Parathyroid adenoma (tissue), 2 donors: ENCODE data around the gene R3HDM1.

Experiments used
- H2AFZ ChIP-seq: fragments of 300-600 bp; sonication (generic); one replicate; pipeline ENCODE4 v1.7.0; 2017; ENCODE audit warnings: antibody characterized with exemption, mild to moderate bottlenecking
- H3K27ac ChIP-seq: fragments of 300-600 bp; sonication (generic); one replicate; pipeline ENCODE4 v1.7.0; 2017
- H3K27me3 ChIP-seq: fragments of 300-600 bp; sonication (generic); one replicate; pipeline ENCODE4 v1.7.0; 2017; ENCODE audit warnings: low read length; ENCODE audit not compliant: control insufficient read depth, insufficient read depth
- H3K36me3 ChIP-seq: fragments of 300-600 bp; sonication (generic); one replicate; pipeline ENCODE4 v1.7.0; 2017; ENCODE audit warnings: low read length; ENCODE audit not compliant: control insufficient read depth, insufficient read depth
- H3K4me1 ChIP-seq: fragments of 300-600 bp; sonication (generic); one replicate; pipeline ENCODE4 v1.7.0; 2017; ENCODE audit warnings: control low read depth
- H3K4me2 ChIP-seq: fragments of 300-600 bp; sonication (generic); one replicate; pipeline ENCODE4 v1.7.0; 2017; ENCODE audit warnings: low read length
- H3K4me3 ChIP-seq: fragments of 300-600 bp; sonication (generic); one replicate; pipeline ENCODE4 v1.7.0; 2017; ENCODE audit warnings: low read depth, low read length
- H3K79me2 ChIP-seq: fragments of 300-600 bp; sonication (generic); one replicate; pipeline ENCODE4 v1.7.0; 2017; ENCODE audit warnings: control low read depth
- H3K9ac ChIP-seq: fragments of 300-600 bp; sonication (generic); one replicate; pipeline ENCODE4 v1.7.0; 2017; ENCODE audit warnings: mild to moderate bottlenecking
- H3K9me3 ChIP-seq: fragments of 300-600 bp; sonication (generic); one replicate; pipeline ENCODE4 v1.7.0; 2017; ENCODE audit warnings: low read length; ENCODE audit not compliant: control insufficient read depth
- CTCF ChIP-seq: fragments of 300-600 bp; sonication (generic); IDR thresholded peaks from one replicate; pipeline ENCODE4 v1.7.0; 2017; ENCODE audit warnings: antibody characterized with exemption, mild to moderate bottlenecking
- donor health status: primary hyperparathyroidism.

Gene R3HDM1

GRCh38 chr2:135744760-135745314 is 213.6 kb downstream of the R3HDM1 start:
- H3K4me2 ChIP-seq, result no peak overlapping the region
- peaks cover 8% of the 10 kb centered on the region for H3K4me1 ChIP-seq
- no peak overlapping the region for H3K9ac ChIP-seq
- no peaks in the 10 kb centered on the region for H3K36me3 ChIP-seq
- H3K4me3 ChIP-seq, result no peak overlapping the region
- TF ChIP-seq CTCF, result no peak
- H3K27ac ChIP-seq, result no peak overlapping the region
- peaks cover 37% of the 10 kb centered on the region for H3K79me2 ChIP-seq
- no peaks in the 10 kb centered on the region for H3K9me3 ChIP-seq
- H2AFZ ChIP-seq, result no peak overlapping the region
- no peaks in the 10 kb centered on the region for H3K27me3 ChIP-seq

GRCh38 chr2:135745545-135745944 is 214.3 kb downstream of the R3HDM1 start:
- no peak overlapping the region for H2AFZ ChIP-seq
- H3K27ac ChIP-seq, result no peak overlapping the region
- peaks cover 8% of the 10 kb centered on the region for H3K4me1 ChIP-seq
- H3K9me3 ChIP-seq, result no peaks in the 10 kb centered on the region
- no peaks in the 10 kb centered on the region for H3K36me3 ChIP-seq
- H3K79me2 ChIP-seq, result peaks cover 37% of the 10 kb centered on the region
- no peak overlapping the region for H3K9ac ChIP-seq
- no peak overlapping the region for H3K4me2 ChIP-seq
- H3K27me3 ChIP-seq, result no peaks in the 10 kb centered on the region
- H3K4me3 ChIP-seq, result no peak overlapping the region
- no peak for TF ChIP-seq CTCF

GRCh38 chr2:135755573-135755972 is 224.3 kb downstream of the R3HDM1 start:
- H3K4me1 ChIP-seq, result no peaks in the 10 kb centered on the region
- no peak overlapping the region for H3K4me3 ChIP-seq
- H3K79me2 ChIP-seq, result peaks cover 19% of the 10 kb centered on the region
- no peak overlapping the region for H2AFZ ChIP-seq
- no peak overlapping the region for H3K9ac ChIP-seq
- peaks cover 6% of the 10 kb centered on the region for H3K36me3 ChIP-seq
- no peak overlapping the region for H3K4me2 ChIP-seq
- H3K27ac ChIP-seq, result no peak overlapping the region
- no peak for TF ChIP-seq CTCF
- no peaks in the 10 kb centered on the region for H3K27me3 ChIP-seq
- no peaks in the 10 kb centered on the region for H3K9me3 ChIP-seq

GRCh38 chr2:135756692-135757091 is 225.4 kb downstream of the R3HDM1 start:
- no peaks in the 10 kb centered on the region for H3K9me3 ChIP-seq
- peaks cover 19% of the 10 kb centered on the region for H3K79me2 ChIP-seq
- no peaks in the 10 kb centered on the region for H3K27me3 ChIP-seq
- H3K4me2 ChIP-seq, result no peak overlapping the region
- no peak overlapping the region for H2AFZ ChIP-seq
- no peak overlapping the region for H3K9ac ChIP-seq
- no peak for TF ChIP-seq CTCF
- H3K4me3 ChIP-seq, result no peak overlapping the region
- no peak overlapping the region for H3K27ac ChIP-seq
- no peaks in the 10 kb centered on the region for H3K4me1 ChIP-seq
- H3K36me3 ChIP-seq, result peaks cover 6% of the 10 kb centered on the region

GRCh38 chr2:135762022-135762421 is 230.7 kb downstream of the R3HDM1 start:
- Histone ChIP-seq H3K9ac (no peak overlapping the region), H3K4me1 (no peaks in the 10 kb centered on the region), H3K27ac (no peak overlapping the region), H3K79me2 (peaks cover 20% of the 10 kb centered on the region), H3K4me3 (no peak overlapping the region), H3K27me3 (no peaks in the 10 kb centered on the region), H3K9me3 (no peaks in the 10 kb centered on the region), H3K36me3 (peaks cover 4% of the 10 kb centered on the region), H2AFZ (no peak overlapping the region), H3K4me2 (no peak overlapping the region)
- no peak for TF ChIP-seq CTCF
